Hepatic stellate cell (primary cell): ENCODE results near the gene DIP2C.
"Not testable (repeated sequence)": the region's sequence is repeated elsewhere in the genome, so short reads cannot be mapped to it uniquely, and the experiment has no call there.

Experiments used
- DNase-seq: peaks from one replicate; pipeline ENCODE4 v3.0.0; 2011; ENCODE audit warnings: low spot score

The DIP2C gene

GRCh38 chr10:437698-438490 lies 251.6 kb downstream of the DIP2C start:
- no peak for DNase-seq

GRCh38 chr10:436911-437665 lies 252.4 kb downstream of the DIP2C start:
- DNase-seq, result no peak

GRCh38 chr10:436013-436697 lies 253.3 kb downstream of the DIP2C start:
- DNase-seq, result no peak

GRCh38 chr10:435397-435796 lies 254.1 kb downstream of the DIP2C start:
- DNase-seq, result no peak

- no peak for DNase-seq
These were observed 259.8 kb downstream of the DIP2C start for GRCh38 chr10:429696-430095.

- DNase-seq, result no peak
These were observed 261.5 kb downstream of the DIP2C start for GRCh38 chr10:427761-428519.

- DNase-seq, result not testable (repeated sequence)
These were observed 264.1 kb downstream of the DIP2C start for GRCh38 chr10:425365-425764.

GRCh38 chr10:424724-425123 lies 264.7 kb downstream of the DIP2C start:
- not testable (repeated sequence) for DNase-seq

GRCh38 chr10:423178-423577 lies 266.3 kb downstream of the DIP2C start:
- DNase-seq, result no peak

- DNase-seq, result no peak
These were observed 266.8 kb downstream of the DIP2C start for GRCh38 chr10:422675-423074.

- DNase-seq, result no peak
These were observed 267.2 kb downstream of the DIP2C start for GRCh38 chr10:422241-422640.

- no peak for DNase-seq
These were observed 268.3 kb downstream of the DIP2C start for GRCh38 chr10:421170-421569.

GRCh38 chr10:420154-421121 lies 269.0 kb downstream of the DIP2C start:
- DNase-seq, result no peak

- no peak for DNase-seq
These were observed 270.6 kb downstream of the DIP2C start for GRCh38 chr10:418894-419293.

GRCh38 chr10:418226-418625 lies 271.2 kb downstream of the DIP2C start:
- DNase-seq, result no peak

GRCh38 chr10:416091-416515 lies 273.4 kb downstream of the DIP2C start:
- DNase-seq, result no peak

- DNase-seq, result no peak
These were observed 275.8 kb downstream of the DIP2C start for GRCh38 chr10:413662-414071.

- no peak for DNase-seq
These were observed 277.4 kb downstream of the DIP2C start for GRCh38 chr10:412109-412508.

- DNase-seq, result no peak
These were observed 277.9 kb downstream of the DIP2C start for GRCh38 chr10:411603-412002.

GRCh38 chr10:409408-410040 lies 279.9 kb downstream of the DIP2C start:
- DNase-seq, result no peak
